SK-N-SH (cell line): Measurements from ENCODE around the gene SEMA3F. TPM values are rescaled to one million over a fixed set of nuclear protein-coding genes. Genes with fewer than 3 reads are reported as not detected.

ENCODE experiments used
- CTCF ChIA-PET: fragments of 300-600, 350-600 bp; formaldehyde crosslinking; extraction: SDS; loops from one replicate; lab custom pipeline; 2021; lab: Yijun Ruan, JAX
- POLR2A ChIA-PET: fragments of 350-600 bp; sonication (Branson Sonifier 250); formaldehyde crosslinking; extraction: SDS; loops from one replicate; lab custom pipeline; 2020; ENCODE audit warnings: antibody characterized with exemption, inconsistent platforms; lab: Yijun Ruan, JAX
- DNase-seq: peaks from one replicate; pipeline ENCODE4 v3.0.0; 2012
- H2AFZ ChIP-seq: fragments of 200-600 bp; sonication (generic); 2 replicates; pipeline ENCODE4 v1.8.1; 2016; ENCODE audit warnings: antibody characterized with exemption, mild to moderate bottlenecking, low read depth
- H3F3A ChIP-seq: fragments of 200-600 bp; sonication (generic); replicated peaks from 2 replicates; pipeline ENCODE3; 2016; ENCODE audit warnings: antibody characterized with exemption, mild to moderate bottlenecking; ENCODE audit not compliant: insufficient read depth
- H3K27ac ChIP-seq, 2 experiments: fragments of 200-500 bp in 1 of 2; fragments of 200-600 bp in 1 of 2; sonication (Bioruptor generic) in 1 of 2; sonication (generic), shearing (Covaris generic) in 1 of 2; 2 replicates each; pipeline versions ENCODE4 v1.5.1 to v1.6.1; 2014 to 2016; ENCODE audit warnings: low read depth in 2 of 2, inconsistent platforms in 1 of 2, low read length in 1 of 2, mild to moderate bottlenecking in 1 of 2, mixed read lengths in 1 of 2
- H3K27me3 ChIP-seq: fragments of 200-600 bp; sonication (generic), shearing (Covaris generic); 2 replicates; pipeline ENCODE4 v1.6.1; 2016; ENCODE audit warnings: mixed run types; ENCODE audit not compliant: insufficient read depth
- H3K36me3 ChIP-seq, 2 experiments: fragments of 200-500 bp in 1 of 2; fragments of 200-600 bp in 1 of 2; sonication (Bioruptor generic) in 1 of 2; sonication (generic) in 1 of 2; replicated peaks in 1 of 2; 2 replicates each; pipeline versions ENCODE3 to v1.5.1; 2014 to 2016; ENCODE audit warnings: low read length in 1 of 2, mild to moderate bottlenecking in 1 of 2; ENCODE audit not compliant: insufficient read depth in 2 of 2, control insufficient read depth in 1 of 2
- H3K4me1 ChIP-seq, 2 experiments: fragments of 200-500 bp in 1 of 2; fragments of 200-600 bp in 1 of 2; sonication (Bioruptor generic) in 1 of 2; sonication (generic), shearing (Covaris generic) in 1 of 2; 2 replicates each; pipeline versions ENCODE4 v1.5.1 to v1.6.1; 2014 to 2016; ENCODE audit warnings: low read depth in 1 of 2, low read length in 1 of 2, mixed run types in 1 of 2; ENCODE audit not compliant: insufficient read depth in 2 of 2, control insufficient read depth in 1 of 2
- H3K4me2 ChIP-seq: fragments of 200-600 bp; sonication (generic), shearing (Covaris generic); 2 replicates; pipeline ENCODE4 v1.6.1; 2017; ENCODE audit warnings: mixed run types
- H3K4me3 ChIP-seq, 2 experiments: fragments of 200-500 bp in 1 of 2; fragments of 200-600 bp in 1 of 2; sonication (Bioruptor generic) in 1 of 2; sonication (generic), shearing (Covaris generic) in 1 of 2; 2 replicates each; pipeline versions ENCODE4 v1.5.1 to v1.8.1; 2014 to 2016; ENCODE audit warnings: low read depth in 2 of 2, inconsistent platforms in 1 of 2, low read length in 1 of 2, mild to moderate bottlenecking in 1 of 2, mixed read lengths in 1 of 2, moderate library complexity in 1 of 2
- H3K79me2 ChIP-seq: fragments of 200-600 bp; sonication (generic); 2 replicates; pipeline ENCODE4 v1.8.1; 2017; ENCODE audit warnings: mild to moderate bottlenecking; ENCODE audit not compliant: insufficient read depth
- H3K9ac ChIP-seq: fragments of 200-600 bp; sonication (generic); 2 replicates; pipeline ENCODE4 v1.6.1; 2017; ENCODE audit warnings: mixed run types
- H3K9me2 ChIP-seq: fragments of 200-600 bp; sonication (generic); 2 replicates; pipeline ENCODE4 v1.6.1; 2017; ENCODE audit warnings: mixed run types
- H3K9me3 ChIP-seq: fragments of 200-600 bp; sonication (generic); 2 replicates; pipeline ENCODE4 v1.6.1; 2017; ENCODE audit warnings: mixed run types, mild to moderate bottlenecking, moderate library complexity
- H4K20me1 ChIP-seq: fragments of 200-600 bp; sonication (generic); 2 replicates; pipeline ENCODE4 v1.6.1; 2017; ENCODE audit warnings: mild to moderate bottlenecking, mixed run types; ENCODE audit not compliant: insufficient read depth
- EP300 ChIP-seq, 2 experiments: IDR thresholded peaks; 2 replicates each; pipeline versions ENCODE4 v1.4.0 to v1.6.1; 2012; ENCODE audit warnings: borderline replicate concordance in 1 of 2, low read depth in 1 of 2, low read length in 1 of 2
- FOSL2 ChIP-seq: IDR thresholded peaks from 2 replicates; pipeline ENCODE4 v1.4.0; 2012; ENCODE audit warnings: low read depth, mild to moderate bottlenecking, moderate library complexity, borderline replicate concordance
- FOXM1 ChIP-seq: IDR thresholded peaks from 2 replicates; pipeline ENCODE4 v1.4.0; 2012; ENCODE audit warnings: low read depth, mild to moderate bottlenecking
- GATA2 ChIP-seq: sonication (generic); formaldehyde crosslinking; IDR thresholded peaks from 2 replicates; pipeline ENCODE4 v1.5.0; 2020; ENCODE audit warnings: mild to moderate bottlenecking, missing genetic modification reagents
- JUND ChIP-seq: IDR thresholded peaks from 2 replicates; pipeline ENCODE4 v1.4.0; 2012
- MXI1 ChIP-seq: IDR thresholded peaks from 2 replicates; pipeline ENCODE4 v1.6.1; 2012; ENCODE audit warnings: mild to moderate bottlenecking, low read depth, low read length, improper control_type of control experiment
- POLR2AphosphoS5 ChIP-seq: IDR thresholded peaks from 2 replicates; pipeline ENCODE4 v1.6.1; 2012; ENCODE audit warnings: low read depth, low read length
- RAD21 ChIP-seq: IDR thresholded peaks from 2 replicates; pipeline ENCODE4 v1.6.1; 2012; ENCODE audit warnings: mild to moderate bottlenecking, low read length
- RCOR1 ChIP-seq: fragments of 150-350 bp; IDR thresholded peaks from 2 replicates; pipeline ENCODE4 v1.6.1; 2017; ENCODE audit warnings: antibody characterized with exemption, low read length
- RXRA ChIP-seq: IDR thresholded peaks from 2 replicates; pipeline ENCODE4 v1.4.0; 2012; ENCODE audit warnings: low read depth, mild to moderate bottlenecking, borderline replicate concordance
- SMC3 ChIP-seq: IDR thresholded peaks from 2 replicates; pipeline ENCODE4 v1.6.1; 2012; ENCODE audit warnings: low read depth, low read length, improper control_type of control experiment
- TCF12 ChIP-seq: IDR thresholded peaks from 2 replicates; pipeline ENCODE4 v1.4.0; 2012
- USF1 ChIP-seq: IDR thresholded peaks from 2 replicates; pipeline ENCODE4 v1.4.0; 2012; ENCODE audit warnings: low read depth, borderline replicate concordance
- YY1 ChIP-seq: IDR thresholded peaks from 2 replicates; pipeline ENCODE4 v1.4.0; 2012; ENCODE audit warnings: low read depth, mild to moderate bottlenecking
- ZBTB33 ChIP-seq: IDR thresholded peaks from 2 replicates; pipeline ENCODE4 v1.4.0; 2012; ENCODE audit warnings: low read depth, borderline replicate concordance
- WGBS: methylation state at CpG from one replicate; pipeline ENCODE4 v1.1.6; 2017; ENCODE audit warnings: low lambda C conversion rate; 5-methylcytosine and 5-hydroxymethylcytosine counted together
- polyA plus RNA-seq, 3 experiments: library from polyadenylated mRNA; depleted of rRNA; stranded (reverse); fragments of >200 nt; gene quantifications; 2 replicates each; pipeline ENCODE4 v1.2.3, GENCODE V29; 2012
- TF ChIP-seq, protein P1 (sequence below): IDR thresholded peaks from 2 replicates; pipeline ENCODE4 v1.6.1; 2012; ENCODE audit warnings: mild to moderate bottlenecking, low read depth, low read length, moderate library complexity

SEMA3F gene
- polyA plus RNA-seq, 1 of the 3 experiments (the other 2 are of a cell fraction), result 30.4 TPM

DNA sequence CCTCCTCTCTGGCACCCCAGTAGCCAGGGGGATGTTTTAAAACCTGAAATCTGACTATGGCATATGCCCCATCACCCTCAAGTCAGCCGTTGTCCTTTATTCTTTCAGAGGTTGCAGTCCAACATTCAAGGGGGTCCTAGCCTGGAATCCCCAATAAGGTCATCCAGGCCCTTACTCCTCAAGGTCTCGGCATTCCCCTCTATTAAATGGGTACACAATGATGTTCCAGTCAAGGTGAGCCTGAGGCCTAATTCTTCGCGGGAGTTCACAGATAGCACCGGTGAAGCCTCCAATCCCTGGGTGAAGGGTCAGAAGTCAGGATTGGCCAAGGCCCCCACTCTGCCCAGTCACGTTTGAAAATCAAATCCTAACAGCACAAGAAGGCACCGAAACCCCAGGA is 8.1 kb upstream of the SEMA3F start:
- Histone ChIP-seq H3K36me3 (no peaks in the 10 kb centered on the region), H3K4me3 (no peak overlapping the region), H4K20me1 (no peaks in the 10 kb centered on the region), H3K79me2 (no peaks in the 10 kb centered on the region), H3K4me1 (peaks cover 0 to 50% of the 10 kb centered on the region in 2 experiments; a peak in 2 of 4 replicates), H3K9me3 (no peaks in the 10 kb centered on the region), H3K27me3 (no peaks in the 10 kb centered on the region), H3F3A (peaks cover 4% of the 10 kb centered on the region), H3K27ac (peak overlapping the region in 1 of 2 experiments; percentile 91; a peak in 2 of 4 replicates), H3K9ac (no peak overlapping the region), H3K9me2 (no peaks in the 10 kb centered on the region), H2AFZ (no peak overlapping the region), H3K4me2 (no peak overlapping the region)
- TF ChIP-seq USF1 (no peak), FOSL2 (no peak), POLR2AphosphoS5 (no peak), TCF12 (no peak), RAD21 (no peak), RXRA (no peak), MXI1 (no peak), GATA2 (CRISPR knock-in tag) (no peak), RCOR1 (no peak), SMC3 (no peak)
- TF ChIP-seq, protein P1, sequence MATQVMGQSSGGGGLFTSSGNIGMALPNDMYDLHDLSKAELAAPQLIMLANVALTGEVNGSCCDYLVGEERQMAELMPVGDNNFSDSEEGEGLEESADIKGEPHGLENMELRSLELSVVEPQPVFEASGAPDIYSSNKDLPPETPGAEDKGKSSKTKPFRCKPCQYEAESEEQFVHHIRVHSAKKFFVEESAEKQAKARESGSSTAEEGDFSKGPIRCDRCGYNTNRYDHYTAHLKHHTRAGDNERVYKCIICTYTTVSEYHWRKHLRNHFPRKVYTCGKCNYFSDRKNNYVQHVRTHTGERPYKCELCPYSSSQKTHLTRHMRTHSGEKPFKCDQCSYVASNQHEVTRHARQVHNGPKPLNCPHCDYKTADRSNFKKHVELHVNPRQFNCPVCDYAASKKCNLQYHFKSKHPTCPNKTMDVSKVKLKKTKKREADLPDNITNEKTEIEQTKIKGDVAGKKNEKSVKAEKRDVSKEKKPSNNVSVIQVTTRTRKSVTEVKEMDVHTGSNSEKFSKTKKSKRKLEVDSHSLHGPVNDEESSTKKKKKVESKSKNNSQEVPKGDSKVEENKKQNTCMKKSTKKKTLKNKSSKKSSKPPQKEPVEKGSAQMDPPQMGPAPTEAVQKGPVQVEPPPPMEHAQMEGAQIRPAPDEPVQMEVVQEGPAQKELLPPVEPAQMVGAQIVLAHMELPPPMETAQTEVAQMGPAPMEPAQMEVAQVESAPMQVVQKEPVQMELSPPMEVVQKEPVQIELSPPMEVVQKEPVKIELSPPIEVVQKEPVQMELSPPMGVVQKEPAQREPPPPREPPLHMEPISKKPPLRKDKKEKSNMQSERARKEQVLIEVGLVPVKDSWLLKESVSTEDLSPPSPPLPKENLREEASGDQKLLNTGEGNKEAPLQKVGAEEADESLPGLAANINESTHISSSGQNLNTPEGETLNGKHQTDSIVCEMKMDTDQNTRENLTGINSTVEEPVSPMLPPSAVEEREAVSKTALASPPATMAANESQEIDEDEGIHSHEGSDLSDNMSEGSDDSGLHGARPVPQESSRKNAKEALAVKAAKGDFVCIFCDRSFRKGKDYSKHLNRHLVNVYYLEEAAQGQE, result no peak
- CTCF ChIA-PET, result interaction anchor here (0.7 to 1.8 kb wide), 3 partner anchors 26 to 46 kb away, joined by 3 to 7 read pairs (median 7); partner anchors contain the start of gene GNAT1
- no peak for DNase-seq
- WGBS, result 89% methylated on average over 6 of the region's 7 CpGs
- POLR2A ChIA-PET, result interaction anchor here (1.0 to 1.2 kb wide), 2 partner anchors 12 to 23 kb away, joined by 3 to 6 read pairs; no protein-coding TSS in a partner anchor

GRCh38 chr3:50147447-50147846 is 7.7 kb upstream of the SEMA3F start:
- Histone ChIP-seq H3K9me2 (no peaks in the 10 kb centered on the region), H3K36me3 (no peaks in the 10 kb centered on the region), H3K9me3 (no peaks in the 10 kb centered on the region), H3K27ac (peak overlapping the region in 1 of 2 experiments; percentile 91; a peak in 2 of 4 replicates), H3K4me1 (peaks cover 0 to 53% of the 10 kb centered on the region in 2 experiments; a peak in 2 of 4 replicates), H3K4me2 (no peak overlapping the region), H3K9ac (no peak overlapping the region), H2AFZ (no peak overlapping the region), H3F3A (peaks cover 4% of the 10 kb centered on the region), H3K4me3 (no peak overlapping the region), H4K20me1 (no peaks in the 10 kb centered on the region), H3K27me3 (no peaks in the 10 kb centered on the region), H3K79me2 (no peaks in the 10 kb centered on the region)
- peak; percentile 68 for DNase-seq
- CTCF ChIA-PET, result interaction anchor here (0.7 to 1.8 kb wide), 10 partner anchors 8 to 99 kb away, joined by 3 to 14 read pairs (median 7); partner anchors contain the start of gene GNAT1
- TF ChIP-seq YY1 (no peak), POLR2AphosphoS5 (no peak), JUND (no peak), RAD21 (no peak; the same call in 1 of the 2 replicates), ZBTB33 (no peak), FOXM1 (no peak), RCOR1 (no peak), MXI1 (peak; percentile 70; the same call in 1 of the 2 replicates), EP300 (IDR thresholded peaks at IDR 0.05; ENCODE audit: borderline replicate concordance in 1 of 2, low read depth in 1 of 2, low read length in 1 of 2) (peak in 1 of 2 experiments; percentile 41; a peak in 1 of 4 replicates)
- 58% methylated on average over 2 of the region's 2 CpGs for WGBS
- POLR2A ChIA-PET, result interaction anchor here (0.8 to 1.4 kb wide), 4 partner anchors 11 to 190 kb away, joined by 3 to 8 read pairs (median 4); no protein-coding TSS in a partner anchor
